Small intestine (tissue), 16 donors: ENCODE results near the gene OPHN1. TPM values are rescaled to one million over a fixed set of nuclear protein-coding genes. Genes with fewer than 3 reads are reported as not detected.
A peak's percentile ranks its signal among the peaks of the same experiment; 100 is the strongest.

Experiments used
- DNase-seq, 2 donors: peaks; one replicate each; pipeline versions ENCODE4 v3.0.0 to v3.0.0-alpha.2; 2013
- FAIRE-seq: peaks from 2 replicates; lab custom pipeline; 2012; peaks lifted over from hg19 to GRCh38; lab: Jason Lieb, UNC
- H3K27ac ChIP-seq, 3 donors: one replicate each; pipeline ENCODE4 v1.5.1; 2013; ENCODE audit warnings: low read length in 2 of 3, mild to moderate bottlenecking in 2 of 3, control low read depth in 1 of 3, inconsistent platforms in 1 of 3, low read depth in 1 of 3, moderate library complexity in 1 of 3
- H3K27me3 ChIP-seq, 3 donors: one replicate each; pipeline ENCODE4 v1.6.1; 2013; ENCODE audit warnings: low read length in 3 of 3, inconsistent platforms in 1 of 3; ENCODE audit not compliant: control insufficient read depth in 3 of 3, insufficient read depth in 3 of 3
- H3K36me3 ChIP-seq, 3 donors: one replicate each; pipeline ENCODE4 v1.6.1; 2013; ENCODE audit warnings: low read length in 3 of 3, inconsistent platforms in 1 of 3, low read depth in 1 of 3, mild to moderate bottlenecking in 1 of 3, moderate library complexity in 1 of 3; ENCODE audit not compliant: control insufficient read depth in 3 of 3, insufficient read depth in 2 of 3
- H3K4me1 ChIP-seq, 3 donors: one replicate each; pipeline ENCODE4 v1.6.1; 2013; ENCODE audit warnings: low read length in 2 of 3, inconsistent platforms in 1 of 3, low read depth in 1 of 3, mild to moderate bottlenecking in 1 of 3, moderate library complexity in 1 of 3; ENCODE audit not compliant: control insufficient read depth in 3 of 3, insufficient read depth in 2 of 3
- H3K4me3 ChIP-seq, 3 donors: one replicate each; pipeline ENCODE4 v1.5.1; 2013; ENCODE audit warnings: low read length in 3 of 3, control low read depth in 1 of 3, inconsistent platforms in 1 of 3, low read depth in 1 of 3, mild to moderate bottlenecking in 1 of 3, moderate library complexity in 1 of 3
- H3K9me3 ChIP-seq, 2 donors: one replicate each; pipeline ENCODE4 v1.6.1; 2013; ENCODE audit warnings: low read depth in 1 of 2, low read length in 1 of 2; ENCODE audit not compliant: control insufficient read depth in 2 of 2, insufficient read depth in 1 of 2
- WGBS, 3 donors: extraction: QIAGEN DNeasy Blood & Tissue Kit; methylation state at CpG; one replicate each; pipeline ENCODE4 v1.1.7; 2013; 5-methylcytosine and 5-hydroxymethylcytosine counted together
- long read RNA-seq, 10 donors: transcript quantifications; one replicate each; lab custom pipeline, GENCODE V29; 2026
- polyA plus RNA-seq, 4 donors: library from polyadenylated mRNA; stranded (reverse) in 3 of 4; unstranded in 1 of 4; fragments of 200-250 nt in 3 of 4; fragments of 120-200 nt in 1 of 4; gene quantifications; one replicate each; pipeline versions ENCODE4 v1.2.1 to v1.2.3, GENCODE V29; 2013
- donor health status: healthy with polysubstance abuse.
- donor health status: control.
- donor health status: control.
- donor health status: Bipolar disorder and iron deficiency.
- donor health status: healthy.

The OPHN1 gene
- polyA plus RNA-seq = 1 to 10 TPM in 3 of 4 donors, under 1 TPM in 1; 0.89 to 6.3 (median 3.0) TPM
- long read RNA-seq, donor 1 = 0 reads
- long read RNA-seq, donor 2 = 0 reads
- long read RNA-seq, donor 3 = 0 reads
- long read RNA-seq, donor 4 = 0 reads
- long read RNA-seq, donor 5 = 0 reads
- long read RNA-seq, donor 6 = 0 reads
- long read RNA-seq, donor 7, full-length matches to known transcripts = 1 of 1 reads
- long read RNA-seq, donor 7, partial matches to known transcripts = 0 of 1 reads
- long read RNA-seq, donor 7, other reads (novel, unspliced or antisense) = 0 of 1 reads
- long read RNA-seq, donor 8 = 0 reads
- long read RNA-seq, donor 9 = 0 reads
- long read RNA-seq, donor 10 = 0 reads

- Histone ChIP-seq H3K36me3 (no peaks in the 10 kb centered on the region), H3K9me3 (no peaks in the 10 kb centered on the region), H3K4me1 (peaks cover 0 to 2% (median 0%) of the 10 kb centered on the region in 3 donors), H3K4me3 (peak within 1 kb of the TSS; percentile 45 to 79 (median 53)), H3K27ac (peak within 1 kb of the TSS; percentile 56 to 94 (median 93)), H3K27me3 (no peaks in the 10 kb centered on the region)
- DNase-seq = peak; percentile 84 to 86
- no peak for FAIRE-seq
- 1 to 29% (median 15%) methylated on average over 24 to 57 of the region's 57 CpGs for WGBS, 3 donors
Measured at GRCh38 chrX:68433155-68433980, at the start of gene OPHN1. Gene OPHN1 (minus strand): TSS chrX:68433495. CDS start chrX:68433020, 475 bp downstream.

- H3K4me3 ChIP-seq = no peak overlapping the region
- no peak for FAIRE-seq
- WGBS, 3 donors = 59 to 80% (median 74%) methylated on average over 1 of the region's 1 CpG
Measured at GRCh38 chrX:68480969-68481368, 47.7 kb upstream of the OPHN1 start.

GRCh38 chrX:68464796-68465195, 31.5 kb upstream of the OPHN1 start:
- Histone ChIP-seq H3K27ac (no peak overlapping the region), H3K4me3 (no peak overlapping the region), H3K36me3 (no peaks in the 10 kb centered on the region), H3K9me3 (no peaks in the 10 kb centered on the region), H3K27me3 (no peaks in the 10 kb centered on the region), H3K4me1 (no peaks in the 10 kb centered on the region)
- 77 to 86% (median 80%) methylated on average over 4 of the region's 4 CpGs for WGBS, 3 donors
- FAIRE-seq (no peak), DNase-seq (no peak)

More at GRCh38 chrX:68480969-68481368, 47.7 kb upstream of the OPHN1 start:
- no peaks in the 10 kb centered on the region for H3K36me3 ChIP-seq
- H3K27ac ChIP-seq = no peak overlapping the region
- no peaks in the 10 kb centered on the region for H3K27me3 ChIP-seq
- DNase-seq = no peak
- H3K9me3 ChIP-seq = no peaks in the 10 kb centered on the region
- H3K4me1 ChIP-seq = no peaks in the 10 kb centered on the region

GRCh38 chrX:68463880-68464279, 30.6 kb upstream of the OPHN1 start:
- H3K9me3 ChIP-seq = no peaks in the 10 kb centered on the region
- FAIRE-seq (no peak), DNase-seq (no peak)
- no peaks in the 10 kb centered on the region for H3K36me3 ChIP-seq
- H3K27ac ChIP-seq = no peak overlapping the region
- no peak overlapping the region for H3K4me3 ChIP-seq
- no peaks in the 10 kb centered on the region for H3K4me1 ChIP-seq
- 88 to 100% (median 100%) methylated on average over 1 of the region's 1 CpG for WGBS, 3 donors
- no peaks in the 10 kb centered on the region for H3K27me3 ChIP-seq

- Histone ChIP-seq H3K36me3 (no peaks in the 10 kb centered on the region), H3K27ac (no peak overlapping the region), H3K4me1 (no peaks in the 10 kb centered on the region), H3K4me3 (no peak overlapping the region), H3K27me3 (no peaks in the 10 kb centered on the region), H3K9me3 (no peaks in the 10 kb centered on the region)
- DNase-seq = peak; percentile 5 to 21
- 21 to 35% (median 27%) methylated on average over 8 of the region's 8 CpGs for WGBS, 3 donors
- no peak for FAIRE-seq
Measured at GRCh38 chrX:68462653-68463052, 29.4 kb upstream of the OPHN1 start.

GRCh38 chrX:68462197-68462596, 28.9 kb upstream of the OPHN1 start:
- DNase-seq (peak; percentile 1 to 33), FAIRE-seq (no peak)
- Histone ChIP-seq H3K4me1 (no peaks in the 10 kb centered on the region), H3K36me3 (no peaks in the 10 kb centered on the region), H3K27me3 (no peaks in the 10 kb centered on the region), H3K27ac (no peak overlapping the region), H3K9me3 (no peaks in the 10 kb centered on the region), H3K4me3 (no peak overlapping the region)
- 37 to 61% (median 57%) methylated on average over 8 of the region's 8 CpGs for WGBS, 3 donors

GRCh38 chrX:68461576-68461975, 28.3 kb upstream of the OPHN1 start:
- DNase-seq = no peak
- FAIRE-seq = no peak
- no peaks in the 10 kb centered on the region for H3K9me3 ChIP-seq
- H3K27me3 ChIP-seq = no peaks in the 10 kb centered on the region
- no peaks in the 10 kb centered on the region for H3K36me3 ChIP-seq
- H3K4me1 ChIP-seq = no peaks in the 10 kb centered on the region
- no peak overlapping the region for H3K4me3 ChIP-seq
- no peak overlapping the region for H3K27ac ChIP-seq

GRCh38 chrX:68461093-68461492, 27.8 kb upstream of the OPHN1 start:
- DNase-seq = no peak
- Histone ChIP-seq H3K36me3 (no peaks in the 10 kb centered on the region), H3K27me3 (no peaks in the 10 kb centered on the region), H3K4me3 (no peak overlapping the region), H3K27ac (no peak overlapping the region), H3K4me1 (no peaks in the 10 kb centered on the region), H3K9me3 (no peaks in the 10 kb centered on the region)
- WGBS, 3 donors = 44 to 61% (median 45%) methylated on average over 6 of the region's 6 CpGs
- FAIRE-seq = no peak
